Tongue (tissue), 2 donors: ENCODE measurements around the gene NELL1. TPM values are rescaled to one million over a fixed set of nuclear protein-coding genes. Genes with fewer than 3 reads are reported as not detected.

ENCODE experiments used
- DNase-seq: peaks from one replicate; pipeline ENCODE4 v3.0.0-alpha.2; 2015
- total RNA-seq: library from RNA; depleted of rRNA; stranded (reverse); fragments of >200 nt; gene quantifications from one replicate; pipeline ENCODE4 v1.2.3, GENCODE V29; 2014

Gene NELL1
- total RNA-seq, 1 donor from 2014 or later: 78.7 TPM

DNA sequence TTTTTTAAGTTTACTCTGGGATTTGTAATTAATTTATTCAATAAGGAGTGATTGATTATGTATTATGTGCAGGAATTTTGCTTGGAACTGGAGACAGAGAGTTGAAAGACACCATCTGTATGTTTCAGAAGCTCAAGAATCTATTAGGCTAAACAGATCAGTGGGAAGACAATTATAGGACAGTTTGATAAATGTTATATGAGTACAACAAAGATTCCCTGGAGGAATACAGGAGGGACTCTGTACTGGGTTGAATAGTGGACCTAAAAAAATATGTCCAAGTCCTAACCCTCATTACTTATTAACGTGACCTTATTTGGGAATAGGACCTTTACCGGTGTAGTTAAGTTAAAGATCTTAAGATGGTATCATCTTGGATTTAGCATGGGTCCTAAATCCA lies 681.2 kb downstream of the NELL1 start:
- DNase-seq: no peak

DNA sequence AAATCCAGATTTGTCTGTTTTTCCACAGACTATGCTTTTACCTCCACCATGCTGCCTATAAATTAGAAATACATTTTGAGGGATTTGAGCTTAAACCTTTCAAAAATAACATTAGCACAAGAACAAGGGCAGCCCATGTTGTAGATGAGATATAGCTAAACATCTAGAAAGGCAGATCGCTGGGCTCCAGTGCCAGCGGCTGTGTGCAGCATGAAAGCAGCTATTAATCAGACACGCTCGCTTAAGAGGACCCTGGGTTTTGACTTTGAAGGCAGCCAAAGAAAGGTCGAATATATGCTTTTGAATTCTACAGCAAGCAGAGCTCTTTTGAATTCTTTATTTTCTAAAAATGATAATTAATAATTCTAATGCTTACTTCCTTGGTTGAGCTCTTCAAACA lies 684.0 kb downstream of the NELL1 start:
- DNase-seq: no peak

DNA sequence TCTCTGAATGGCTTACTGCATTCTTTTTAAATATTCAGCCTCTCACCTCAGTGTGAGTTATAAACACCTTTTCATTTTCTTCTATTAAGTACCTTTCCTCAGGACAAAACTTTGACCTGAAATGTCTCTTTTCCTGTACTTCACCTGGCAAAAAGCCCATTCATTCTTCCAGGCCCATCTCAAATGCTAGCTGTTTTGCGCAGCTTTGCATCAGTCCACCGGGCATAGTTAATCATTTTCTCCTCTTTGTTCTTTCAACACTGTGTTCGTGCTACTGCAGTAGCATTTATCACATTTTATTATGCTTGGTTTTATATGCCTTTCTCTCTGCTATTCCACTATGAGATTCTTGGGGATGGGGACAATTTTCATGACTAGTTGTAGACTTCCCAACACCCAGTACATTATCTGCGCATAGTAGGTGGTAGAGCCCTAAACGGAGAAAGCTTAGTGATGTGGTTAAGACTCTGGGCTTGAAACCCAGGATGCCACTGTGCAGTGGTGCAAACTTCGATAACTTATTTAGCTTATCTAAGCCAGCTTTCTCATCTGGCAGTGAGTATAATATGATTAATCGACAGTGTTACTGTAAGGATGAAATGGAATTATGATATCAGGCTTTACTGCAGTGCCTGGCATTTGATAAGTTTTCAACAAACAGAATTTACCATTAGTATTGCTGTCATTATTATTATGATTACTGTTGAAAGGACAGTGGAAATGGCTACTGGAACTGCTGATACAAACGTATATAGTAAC lies 695.7 kb downstream of the NELL1 start:
- no peak for DNase-seq

GRCh38 chr11:21369947-21370346 lies 700.6 kb downstream of the NELL1 start:
- DNase-seq: no peak

- DNase-seq: no peak
Observed at GRCh38 chr11:21371044-21371443, 701.7 kb downstream of the NELL1 start.

DNA sequence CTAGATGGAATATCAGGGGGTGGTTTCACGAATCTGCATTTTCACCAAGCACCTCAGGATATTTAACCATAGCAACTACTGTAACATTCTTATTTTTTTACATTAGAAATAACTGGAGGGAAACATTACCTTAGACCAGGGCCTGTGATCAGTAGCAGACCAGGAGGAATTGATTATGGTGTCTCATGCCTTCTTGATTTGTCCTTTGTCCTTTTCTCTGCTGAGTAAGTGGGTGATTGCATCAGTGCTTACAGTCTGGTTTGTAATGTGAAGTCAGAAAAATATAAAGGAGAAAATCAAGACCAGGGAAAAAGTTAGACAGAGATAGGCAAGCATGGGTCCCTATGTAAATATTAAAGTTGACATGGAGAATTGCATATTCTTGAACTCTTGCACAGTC lies 703.3 kb downstream of the NELL1 start:
- DNase-seq: no peak

- DNase-seq: no peak
Observed at GRCh38 chr11:21374376-21374775, 705.0 kb downstream of the NELL1 start.

DNA sequence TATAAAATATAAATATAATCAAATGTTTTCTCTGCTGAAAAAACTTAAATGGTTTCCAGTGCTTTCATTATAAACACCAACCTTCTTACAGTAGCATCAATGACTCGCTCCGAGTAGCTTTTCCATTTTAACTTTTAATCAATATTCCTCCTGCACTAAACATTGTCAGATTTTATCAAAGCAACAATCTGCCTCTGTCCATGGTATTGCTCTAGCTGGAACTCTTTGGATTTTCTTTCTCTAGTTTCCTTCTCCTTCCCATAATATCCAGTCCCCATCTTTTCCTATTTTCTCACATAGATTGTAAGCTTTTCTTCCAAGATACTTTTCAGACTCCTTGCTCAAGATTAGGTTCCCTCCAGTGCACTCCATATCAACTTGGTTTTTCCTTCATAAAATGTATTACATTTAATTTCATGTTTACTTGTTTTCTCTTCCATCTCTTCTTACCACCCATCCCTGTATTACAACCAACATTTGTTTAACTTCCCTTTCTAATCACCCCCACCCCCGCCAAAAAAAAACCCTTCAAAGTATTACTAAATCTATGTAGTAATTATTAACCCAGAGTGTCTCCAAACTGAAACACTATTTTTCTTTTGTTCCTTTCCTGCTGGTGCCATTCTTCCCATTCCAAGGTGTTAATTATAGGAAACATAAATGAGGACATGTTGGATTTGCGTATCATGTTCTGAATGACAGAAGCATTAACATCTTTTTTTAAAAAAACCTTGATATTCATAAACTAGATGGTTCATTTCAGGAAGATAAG lies 716.5 kb downstream of the NELL1 start:
- DNase-seq: no peak

- DNase-seq: no peak
Observed at GRCh38 chr11:21390430-21390829, 721.0 kb downstream of the NELL1 start.

DNA sequence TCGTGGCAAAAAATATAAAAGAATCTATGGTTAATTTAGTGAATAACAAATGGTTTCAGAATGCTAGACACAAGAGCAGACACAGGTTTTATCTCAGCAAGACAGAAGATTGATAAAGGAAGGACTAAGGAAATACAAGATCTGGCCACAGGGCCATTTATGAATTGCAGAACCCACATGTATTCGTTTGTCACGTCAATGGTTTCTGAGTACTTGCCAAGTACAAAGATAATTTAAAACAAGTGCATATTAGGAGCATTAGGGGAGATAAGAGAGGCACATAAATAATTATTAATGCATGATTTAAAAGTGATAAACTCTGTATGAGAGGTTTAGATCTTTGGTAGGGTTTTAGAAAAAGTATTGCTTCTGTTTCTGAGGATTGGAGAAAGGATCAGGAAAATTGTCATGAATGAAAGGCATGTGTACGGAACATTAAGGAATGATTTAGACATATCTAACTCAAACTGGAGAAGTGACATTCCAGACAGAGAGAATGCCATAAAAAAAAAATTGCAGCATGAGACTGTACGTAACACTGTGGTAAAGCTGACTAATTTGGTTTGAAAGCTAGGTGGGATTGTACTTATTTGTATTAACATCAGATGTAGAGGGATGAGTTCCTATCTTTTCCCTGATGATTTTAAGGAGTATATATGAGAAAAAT lies 727.1 kb downstream of the NELL1 start:
- DNase-seq: no peak

DNA sequence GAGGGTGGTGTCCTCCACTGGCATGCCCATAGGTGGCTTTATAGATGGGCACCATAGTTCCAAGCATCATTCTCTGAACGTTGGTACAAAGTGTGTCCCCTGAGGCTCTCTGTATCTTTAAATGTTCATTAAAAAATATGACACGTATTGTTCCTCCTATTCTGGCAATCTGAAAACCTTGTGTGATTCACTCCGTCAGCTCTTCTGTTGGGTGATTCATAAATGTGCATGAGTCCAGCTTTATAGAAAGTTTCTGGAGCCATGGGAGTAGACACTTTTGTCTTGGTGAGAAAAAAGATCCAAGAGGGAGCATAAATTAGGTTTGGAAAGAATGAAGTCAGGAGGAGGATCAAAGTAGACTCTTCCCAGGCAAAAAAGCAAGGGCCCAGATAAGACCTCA lies 728.8 kb downstream of the NELL1 start:
- no peak for DNase-seq

DNA sequence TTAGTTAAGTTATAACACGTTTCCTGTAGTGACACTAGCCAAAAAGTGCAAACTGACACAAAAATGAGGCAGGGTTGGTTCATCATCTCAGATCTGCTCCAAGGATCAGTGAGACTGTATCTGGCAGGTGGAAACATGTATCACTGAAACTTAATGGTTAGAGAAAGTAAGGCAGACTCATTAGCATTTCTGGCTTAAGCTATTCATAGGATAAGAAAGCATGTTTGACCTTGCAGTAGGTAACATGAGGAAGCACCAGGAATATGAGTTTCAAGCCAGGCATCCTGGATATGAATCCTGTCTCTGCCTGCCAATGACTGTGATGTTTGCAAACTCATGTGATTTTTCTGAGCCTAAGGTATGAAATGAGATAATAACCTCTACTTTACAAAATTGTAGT lies 732.1 kb downstream of the NELL1 start:
- no peak for DNase-seq

GRCh38 chr11:21402274-21402673 lies 732.9 kb downstream of the NELL1 start:
- no peak for DNase-seq

- DNase-seq: no peak
Observed at GRCh38 chr11:21403069-21403468, 733.7 kb downstream of the NELL1 start.

DNA sequence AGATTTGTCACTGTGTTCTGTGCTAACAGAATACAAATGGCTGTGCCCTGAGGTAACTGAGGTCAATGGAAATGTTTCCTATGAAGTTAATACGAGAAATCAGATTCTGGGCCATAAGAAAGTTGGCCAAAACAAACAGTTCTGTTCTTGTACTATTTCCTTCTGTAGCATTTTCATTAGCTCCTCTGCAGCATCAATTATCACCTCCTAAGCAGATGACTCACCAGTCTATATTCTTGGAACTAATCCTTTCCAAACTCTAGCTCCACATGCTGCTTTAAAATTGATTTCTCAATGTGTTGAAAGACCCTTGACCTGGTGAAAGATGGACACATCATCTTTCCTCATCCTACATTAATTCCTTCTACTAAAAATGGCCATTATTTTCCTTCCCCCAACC lies 736.0 kb downstream of the NELL1 start:
- no peak for DNase-seq

GRCh38 chr11:21410513-21410912 lies 741.1 kb downstream of the NELL1 start:
- no peak for DNase-seq

DNA sequence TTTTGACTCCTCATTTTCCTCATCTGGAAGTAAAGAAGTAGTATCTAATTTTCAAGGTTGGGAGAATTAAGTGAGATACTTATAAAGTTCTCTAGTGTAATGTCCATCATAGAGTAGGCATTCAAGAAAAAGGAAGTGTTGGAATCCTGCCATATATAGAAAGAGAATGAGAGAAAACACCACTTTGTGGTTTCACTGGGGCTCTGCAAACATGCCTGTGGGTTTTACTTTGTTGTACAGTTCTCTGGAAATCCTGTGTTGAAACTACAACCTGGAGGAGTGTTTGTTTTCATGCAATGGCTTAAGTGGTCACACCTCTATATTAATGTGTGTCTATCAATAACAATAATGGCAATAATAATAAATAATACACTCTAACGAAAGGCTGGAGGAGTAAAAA lies 741.7 kb downstream of the NELL1 start:
- DNase-seq: no peak

- no peak for DNase-seq
Observed at GRCh38 chr11:21411597-21411996, 742.2 kb downstream of the NELL1 start.

- DNase-seq: no peak
Observed at GRCh38 chr11:21412652-21413383, 743.4 kb downstream of the NELL1 start.

DNA sequence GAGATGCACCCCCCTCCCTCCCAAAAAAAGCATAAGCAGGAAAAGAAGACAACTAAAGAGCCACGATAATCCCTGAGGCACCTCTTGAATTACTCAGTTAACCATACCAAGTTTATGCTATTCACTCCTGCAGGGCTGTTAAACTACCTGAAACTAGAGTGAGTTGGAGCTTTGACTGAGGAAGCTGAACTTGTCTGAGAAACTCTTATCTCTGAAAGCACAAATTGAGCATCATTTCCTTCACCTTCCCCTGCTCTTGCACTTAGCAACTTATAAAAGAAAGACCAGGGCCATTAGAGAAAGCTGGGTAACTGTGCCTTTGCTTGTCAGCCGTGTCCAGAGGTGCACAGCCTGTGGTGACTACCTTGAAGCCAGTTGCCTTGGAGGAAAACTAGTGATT lies 745.6 kb downstream of the NELL1 start:
- DNase-seq: no peak

- no peak for DNase-seq
Observed at GRCh38 chr11:21415606-21416005, 746.2 kb downstream of the NELL1 start.

GRCh38 chr11:21421711-21422329 lies 752.4 kb downstream of the NELL1 start:
- no peak for DNase-seq
